Measurements from ENCODE around the gene DAPL1.

DAPL1 gene

GRCh38 chr2:158778243-158778642 lies 16.9 kb upstream of the DAPL1 start:
- DNase-seq: no peak

- no peak for DNase-seq
These were observed 15.5 kb upstream of the DAPL1 start for GRCh38 chr2:158779621-158780020.

- no peak for DNase-seq
These were observed 13.7 kb upstream of the DAPL1 start for GRCh38 chr2:158781353-158781961.

GRCh38 chr2:158782136-158782535 lies 13.0 kb upstream of the DAPL1 start:
- no peak for DNase-seq

GRCh38 chr2:158782616-158783015 lies 12.5 kb upstream of the DAPL1 start:
- DNase-seq: no peak

- no peak for DNase-seq
These were observed 11.2 kb upstream of the DAPL1 start for GRCh38 chr2:158783923-158784322.

- DNase-seq: no peak
These were observed 8.2 kb upstream of the DAPL1 start for GRCh38 chr2:158786897-158787296.

- DNase-seq: no peak
These were observed 6.2 kb upstream of the DAPL1 start for GRCh38 chr2:158788951-158789350.

- DNase-seq: no peak
These were observed 1.5 kb downstream of the DAPL1 start for GRCh38 chr2:158796652-158797051.

GRCh38 chr2:158797963-158798700 lies 3.0 kb downstream of the DAPL1 start:
- DNase-seq: no peak

GRCh38 chr2:158799181-158799580 lies 4.1 kb downstream of the DAPL1 start:
- DNase-seq: no peak

GRCh38 chr2:158803506-158803905 lies 8.4 kb downstream of the DAPL1 start:
- DNase-seq: no peak

- no peak for DNase-seq
These were observed 10.1 kb downstream of the DAPL1 start for GRCh38 chr2:158805255-158805654.

GRCh38 chr2:158805936-158806335 lies 10.8 kb downstream of the DAPL1 start:
- DNase-seq: no peak

GRCh38 chr2:158806941-158807340 lies 11.8 kb downstream of the DAPL1 start:
- no peak for DNase-seq

- DNase-seq: no peak
These were observed 13.3 kb downstream of the DAPL1 start for GRCh38 chr2:158808426-158808825.

- DNase-seq: no peak
These were observed 14.7 kb downstream of the DAPL1 start for GRCh38 chr2:158809816-158810215.

- no peak for DNase-seq
These were observed 15.8 kb downstream of the DAPL1 start for GRCh38 chr2:158810731-158811460.

GRCh38 chr2:158815166-158815565 lies 20.0 kb downstream of the DAPL1 start:
- no peak for DNase-seq

GRCh38 chr2:158815658-158816057 lies 20.5 kb downstream of the DAPL1 start:
- DNase-seq: no peak

GRCh38 chr2:158817588-158817987 lies 22.5 kb downstream of the DAPL1 start:
- no peak for DNase-seq

- DNase-seq: no peak
These were observed 23.4 kb downstream of the DAPL1 start for GRCh38 chr2:158818511-158818910.

GRCh38 chr2:158822193-158822592 lies 27.1 kb downstream of the DAPL1 start:
- DNase-seq: no peak
